ENCODE results near the gene TNRC6C. TPM values are rescaled to one million over a fixed set of nuclear protein-coding genes. Genes with fewer than 3 reads are reported as not detected.

TNRC6C gene
- total and polyA plus RNA-seq, 2 of the 13 experiments (the other 11 are each of a cell fraction or from before 2014, with no cell fraction given): 0.66 to 4.9 TPM

DNA sequence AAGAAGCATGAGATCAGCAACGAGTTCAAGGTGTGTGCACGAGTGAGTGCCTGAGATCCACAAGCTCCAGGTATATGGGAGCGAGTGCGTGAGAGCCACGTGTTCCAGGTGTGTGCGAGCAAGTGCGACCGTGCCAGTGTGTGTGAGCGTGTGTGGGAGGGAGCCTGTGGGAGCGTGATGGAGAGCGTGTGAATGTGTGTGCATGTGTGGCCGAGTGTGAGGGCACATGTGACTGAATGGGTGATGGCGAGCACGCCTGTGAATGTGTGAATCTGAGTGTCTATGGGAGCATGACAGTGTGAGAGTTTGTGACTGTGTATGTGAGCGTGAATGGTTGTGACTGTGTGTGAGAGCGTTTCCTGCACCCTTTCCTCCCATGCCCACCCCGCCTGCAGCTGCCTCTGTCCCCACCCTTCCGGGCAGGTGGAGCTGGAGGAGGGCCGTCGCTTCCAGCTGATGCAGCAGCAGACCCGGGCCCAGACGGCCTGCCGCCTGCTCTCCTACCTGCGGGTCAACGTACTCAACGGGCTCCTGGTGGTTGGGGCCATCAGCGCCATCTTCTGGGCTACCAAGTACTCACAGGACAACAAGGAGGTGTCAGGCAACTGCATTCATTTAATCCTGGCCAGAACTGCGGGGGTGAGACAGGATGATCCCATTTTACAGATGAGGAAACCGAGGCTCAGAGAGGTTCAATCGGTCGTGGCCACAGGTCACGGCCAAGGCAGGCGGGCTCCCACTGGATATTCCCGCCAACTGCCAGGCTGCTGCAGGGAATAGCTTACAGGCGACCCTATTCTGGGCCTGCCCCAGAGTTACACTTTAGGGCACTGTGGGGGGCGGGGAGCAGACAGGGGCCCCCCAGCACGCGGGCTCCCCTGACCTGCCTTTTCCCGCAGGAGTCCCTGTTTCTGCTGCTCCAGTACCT, 175.7 kb downstream of the TNRC6C start (continued):
- TF ChIP-seq, protein P1, sequence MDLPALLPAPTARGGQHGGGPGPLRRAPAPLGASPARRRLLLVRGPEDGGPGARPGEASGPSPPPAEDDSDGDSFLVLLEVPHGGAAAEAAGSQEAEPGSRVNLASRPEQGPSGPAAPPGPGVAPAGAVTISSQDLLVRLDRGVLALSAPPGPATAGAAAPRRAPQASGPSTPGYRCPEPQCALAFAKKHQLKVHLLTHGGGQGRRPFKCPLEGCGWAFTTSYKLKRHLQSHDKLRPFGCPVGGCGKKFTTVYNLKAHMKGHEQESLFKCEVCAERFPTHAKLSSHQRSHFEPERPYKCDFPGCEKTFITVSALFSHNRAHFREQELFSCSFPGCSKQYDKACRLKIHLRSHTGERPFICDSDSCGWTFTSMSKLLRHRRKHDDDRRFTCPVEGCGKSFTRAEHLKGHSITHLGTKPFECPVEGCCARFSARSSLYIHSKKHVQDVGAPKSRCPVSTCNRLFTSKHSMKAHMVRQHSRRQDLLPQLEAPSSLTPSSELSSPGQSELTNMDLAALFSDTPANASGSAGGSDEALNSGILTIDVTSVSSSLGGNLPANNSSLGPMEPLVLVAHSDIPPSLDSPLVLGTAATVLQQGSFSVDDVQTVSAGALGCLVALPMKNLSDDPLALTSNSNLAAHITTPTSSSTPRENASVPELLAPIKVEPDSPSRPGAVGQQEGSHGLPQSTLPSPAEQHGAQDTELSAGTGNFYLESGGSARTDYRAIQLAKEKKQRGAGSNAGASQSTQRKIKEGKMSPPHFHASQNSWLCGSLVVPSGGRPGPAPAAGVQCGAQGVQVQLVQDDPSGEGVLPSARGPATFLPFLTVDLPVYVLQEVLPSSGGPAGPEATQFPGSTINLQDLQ (CRISPR knock-in tag; IDR thresholded peaks at IDR 0.05): no peak
- TF ChIP-seq, protein P2, sequence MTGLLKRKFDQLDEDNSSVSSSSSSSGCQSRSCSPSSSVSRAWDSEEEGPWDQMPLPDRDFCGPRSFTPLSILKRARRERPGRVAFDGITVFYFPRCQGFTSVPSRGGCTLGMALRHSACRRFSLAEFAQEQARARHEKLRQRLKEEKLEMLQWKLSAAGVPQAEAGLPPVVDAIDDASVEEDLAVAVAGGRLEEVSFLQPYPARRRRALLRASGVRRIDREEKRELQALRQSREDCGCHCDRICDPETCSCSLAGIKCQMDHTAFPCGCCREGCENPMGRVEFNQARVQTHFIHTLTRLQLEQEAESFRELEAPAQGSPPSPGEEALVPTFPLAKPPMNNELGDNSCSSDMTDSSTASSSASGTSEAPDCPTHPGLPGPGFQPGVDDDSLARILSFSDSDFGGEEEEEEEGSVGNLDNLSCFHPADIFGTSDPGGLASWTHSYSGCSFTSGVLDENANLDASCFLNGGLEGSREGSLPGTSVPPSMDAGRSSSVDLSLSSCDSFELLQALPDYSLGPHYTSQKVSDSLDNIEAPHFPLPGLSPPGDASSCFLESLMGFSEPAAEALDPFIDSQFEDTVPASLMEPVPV (CRISPR knock-in tag; IDR thresholded peaks at IDR 0.05): no peak
- TF ChIP-seq, protein P3, sequence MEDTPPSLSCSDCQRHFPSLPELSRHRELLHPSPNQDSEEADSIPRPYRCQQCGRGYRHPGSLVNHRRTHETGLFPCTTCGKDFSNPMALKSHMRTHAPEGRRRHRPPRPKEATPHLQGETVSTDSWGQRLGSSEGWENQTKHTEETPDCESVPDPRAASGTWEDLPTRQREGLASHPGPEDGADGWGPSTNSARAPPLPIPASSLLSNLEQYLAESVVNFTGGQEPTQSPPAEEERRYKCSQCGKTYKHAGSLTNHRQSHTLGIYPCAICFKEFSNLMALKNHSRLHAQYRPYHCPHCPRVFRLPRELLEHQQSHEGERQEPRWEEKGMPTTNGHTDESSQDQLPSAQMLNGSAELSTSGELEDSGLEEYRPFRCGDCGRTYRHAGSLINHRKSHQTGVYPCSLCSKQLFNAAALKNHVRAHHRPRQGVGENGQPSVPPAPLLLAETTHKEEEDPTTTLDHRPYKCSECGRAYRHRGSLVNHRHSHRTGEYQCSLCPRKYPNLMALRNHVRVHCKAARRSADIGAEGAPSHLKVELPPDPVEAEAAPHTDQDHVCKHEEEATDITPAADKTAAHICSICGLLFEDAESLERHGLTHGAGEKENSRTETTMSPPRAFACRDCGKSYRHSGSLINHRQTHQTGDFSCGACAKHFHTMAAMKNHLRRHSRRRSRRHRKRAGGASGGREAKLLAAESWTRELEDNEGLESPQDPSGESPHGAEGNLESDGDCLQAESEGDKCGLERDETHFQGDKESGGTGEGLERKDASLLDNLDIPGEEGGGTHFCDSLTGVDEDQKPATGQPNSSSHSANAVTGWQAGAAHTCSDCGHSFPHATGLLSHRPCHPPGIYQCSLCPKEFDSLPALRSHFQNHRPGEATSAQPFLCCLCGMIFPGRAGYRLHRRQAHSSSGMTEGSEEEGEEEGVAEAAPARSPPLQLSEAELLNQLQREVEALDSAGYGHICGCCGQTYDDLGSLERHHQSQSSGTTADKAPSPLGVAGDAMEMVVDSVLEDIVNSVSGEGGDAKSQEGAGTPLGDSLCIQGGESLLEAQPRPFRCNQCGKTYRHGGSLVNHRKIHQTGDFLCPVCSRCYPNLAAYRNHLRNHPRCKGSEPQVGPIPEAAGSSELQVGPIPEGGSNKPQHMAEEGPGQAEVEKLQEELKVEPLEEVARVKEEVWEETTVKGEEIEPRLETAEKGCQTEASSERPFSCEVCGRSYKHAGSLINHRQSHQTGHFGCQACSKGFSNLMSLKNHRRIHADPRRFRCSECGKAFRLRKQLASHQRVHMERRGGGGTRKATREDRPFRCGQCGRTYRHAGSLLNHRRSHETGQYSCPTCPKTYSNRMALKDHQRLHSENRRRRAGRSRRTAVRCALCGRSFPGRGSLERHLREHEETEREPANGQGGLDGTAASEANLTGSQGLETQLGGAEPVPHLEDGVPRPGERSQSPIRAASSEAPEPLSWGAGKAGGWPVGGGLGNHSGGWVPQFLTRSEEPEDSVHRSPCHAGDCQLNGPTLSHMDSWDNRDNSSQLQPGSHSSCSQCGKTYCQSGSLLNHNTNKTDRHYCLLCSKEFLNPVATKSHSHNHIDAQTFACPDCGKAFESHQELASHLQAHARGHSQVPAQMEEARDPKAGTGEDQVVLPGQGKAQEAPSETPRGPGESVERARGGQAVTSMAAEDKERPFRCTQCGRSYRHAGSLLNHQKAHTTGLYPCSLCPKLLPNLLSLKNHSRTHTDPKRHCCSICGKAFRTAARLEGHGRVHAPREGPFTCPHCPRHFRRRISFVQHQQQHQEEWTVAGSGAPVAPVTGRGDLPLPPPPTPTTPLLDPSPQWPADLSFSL (CRISPR knock-in tag; IDR thresholded peaks at IDR 0.05): peak; percentile 60; the same call in 1 of the 2 replicates
- TF ChIP-seq POLR2AphosphoS5 (IDR thresholded peaks at IDR 0.05; ENCODE audit: low read depth, low read length) (no peak), ZFY (CRISPR knock-in tag; IDR thresholded peaks at IDR 0.05) (peak; percentile 25; the same call in 1 of the 2 replicates)
- TF ChIP-seq, protein P4, sequence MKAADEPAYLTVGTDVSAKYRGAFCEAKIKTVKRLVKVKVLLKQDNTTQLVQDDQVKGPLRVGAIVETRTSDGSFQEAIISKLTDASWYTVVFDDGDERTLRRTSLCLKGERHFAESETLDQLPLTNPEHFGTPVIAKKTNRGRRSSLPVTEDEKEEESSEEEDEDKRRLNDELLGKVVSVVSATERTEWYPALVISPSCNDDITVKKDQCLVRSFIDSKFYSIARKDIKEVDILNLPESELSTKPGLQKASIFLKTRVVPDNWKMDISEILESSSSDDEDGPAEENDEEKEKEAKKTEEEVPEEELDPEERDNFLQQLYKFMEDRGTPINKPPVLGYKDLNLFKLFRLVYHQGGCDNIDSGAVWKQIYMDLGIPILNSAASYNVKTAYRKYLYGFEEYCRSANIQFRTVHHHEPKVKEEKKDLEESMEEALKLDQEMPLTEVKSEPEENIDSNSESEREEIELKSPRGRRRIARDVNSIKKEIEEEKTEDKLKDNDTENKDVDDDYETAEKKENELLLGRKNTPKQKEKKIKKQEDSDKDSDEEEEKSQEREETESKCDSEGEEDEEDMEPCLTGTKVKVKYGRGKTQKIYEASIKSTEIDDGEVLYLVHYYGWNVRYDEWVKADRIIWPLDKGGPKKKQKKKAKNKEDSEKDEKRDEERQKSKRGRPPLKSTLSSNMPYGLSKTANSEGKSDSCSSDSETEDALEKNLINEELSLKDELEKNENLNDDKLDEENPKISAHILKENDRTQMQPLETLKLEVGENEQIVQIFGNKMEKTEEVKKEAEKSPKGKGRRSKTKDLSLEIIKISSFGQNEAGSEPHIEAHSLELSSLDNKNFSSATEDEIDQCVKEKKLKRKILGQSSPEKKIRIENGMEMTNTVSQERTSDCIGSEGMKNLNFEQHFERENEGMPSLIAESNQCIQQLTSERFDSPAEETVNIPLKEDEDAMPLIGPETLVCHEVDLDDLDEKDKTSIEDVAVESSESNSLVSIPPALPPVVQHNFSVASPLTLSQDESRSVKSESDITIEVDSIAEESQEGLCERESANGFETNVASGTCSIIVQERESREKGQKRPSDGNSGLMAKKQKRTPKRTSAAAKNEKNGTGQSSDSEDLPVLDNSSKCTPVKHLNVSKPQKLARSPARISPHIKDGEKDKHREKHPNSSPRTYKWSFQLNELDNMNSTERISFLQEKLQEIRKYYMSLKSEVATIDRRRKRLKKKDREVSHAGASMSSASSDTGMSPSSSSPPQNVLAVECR (CRISPR knock-in tag; IDR thresholded peaks at IDR 0.05; ENCODE audit: borderline replicate concordance): peak; percentile 18; the same call in 1 of the 2 replicates
- TF ChIP-seq, protein P5, sequence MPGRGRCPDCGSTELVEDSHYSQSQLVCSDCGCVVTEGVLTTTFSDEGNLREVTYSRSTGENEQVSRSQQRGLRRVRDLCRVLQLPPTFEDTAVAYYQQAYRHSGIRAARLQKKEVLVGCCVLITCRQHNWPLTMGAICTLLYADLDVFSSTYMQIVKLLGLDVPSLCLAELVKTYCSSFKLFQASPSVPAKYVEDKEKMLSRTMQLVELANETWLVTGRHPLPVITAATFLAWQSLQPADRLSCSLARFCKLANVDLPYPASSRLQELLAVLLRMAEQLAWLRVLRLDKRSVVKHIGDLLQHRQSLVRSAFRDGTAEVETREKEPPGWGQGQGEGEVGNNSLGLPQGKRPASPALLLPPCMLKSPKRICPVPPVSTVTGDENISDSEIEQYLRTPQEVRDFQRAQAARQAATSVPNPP (CRISPR knock-in tag; IDR thresholded peaks at IDR 0.05): no peak
- TF ChIP-seq, protein P6, sequence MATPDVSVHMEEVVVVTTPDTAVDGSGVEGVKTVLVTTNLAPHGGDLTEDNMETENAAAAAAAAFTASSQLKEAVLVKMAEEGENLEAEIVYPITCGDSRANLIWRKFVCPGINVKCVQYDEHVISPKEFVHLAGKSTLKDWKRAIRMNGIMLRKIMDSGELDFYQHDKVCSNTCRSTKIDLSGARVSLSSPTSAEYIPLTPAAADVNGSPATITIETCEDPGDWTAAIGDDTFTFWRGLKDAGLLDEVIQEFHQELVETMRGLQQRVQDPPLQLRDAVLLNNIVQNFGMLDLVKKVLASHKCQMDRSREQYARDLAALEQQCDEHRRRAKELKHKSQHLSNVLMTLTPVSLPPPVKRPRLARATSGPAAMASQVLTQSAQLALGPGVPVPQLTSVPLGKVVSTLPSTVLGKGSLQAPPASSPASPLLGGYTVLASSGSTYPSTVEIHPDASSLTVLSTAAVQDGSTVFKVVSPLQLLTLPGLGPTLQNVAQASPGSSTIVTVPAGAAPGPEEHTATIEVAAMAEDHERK (CRISPR knock-in tag; IDR thresholded peaks at IDR 0.05; ENCODE audit: low read depth): no peak
